GM19240 (cell line): ENCODE data around the gene CHN2.
"Not testable (repeated sequence)": the region's sequence is repeated elsewhere in the genome, so short reads cannot be mapped to it uniquely, and the experiment has no call there.

Experiments
- DNase-seq: peaks from one replicate; pipeline ENCODE4 v3.0.0; 2011; ENCODE audit warnings: low spot score; ENCODE audit not compliant: insufficient read length

CHN2 gene

GRCh38 chr7:29487424-29487823 lies 292.8 kb downstream of the CHN2 start:
- no peak for DNase-seq

GRCh38 chr7:29488203-29488970 lies 293.8 kb downstream of the CHN2 start:
- no peak for DNase-seq

GRCh38 chr7:29488977-29489376 lies 294.4 kb downstream of the CHN2 start:
- DNase-seq, result no peak

GRCh38 chr7:29490094-29490607 lies 295.6 kb downstream of the CHN2 start:
- DNase-seq, result no peak

- DNase-seq, result no peak
Observed at GRCh38 chr7:29494350-29494749, 299.8 kb downstream of the CHN2 start.

GRCh38 chr7:29495653-29496052 lies 301.1 kb downstream of the CHN2 start:
- DNase-seq, result no peak

GRCh38 chr7:29496355-29497020 lies 301.9 kb downstream of the CHN2 start:
- no peak for DNase-seq

GRCh38 chr7:29499932-29500331 lies 305.4 kb downstream of the CHN2 start:
- no peak for DNase-seq

- no peak for DNase-seq
Observed at GRCh38 chr7:29500719-29501118, 306.1 kb downstream of the CHN2 start.

GRCh38 chr7:29502133-29502532 lies 307.6 kb downstream of the CHN2 start:
- DNase-seq, result no peak

- no peak for DNase-seq
Observed at GRCh38 chr7:29505931-29506330, 311.4 kb downstream of the CHN2 start.

GRCh38 chr7:29508608-29509007 lies 314.0 kb downstream of the CHN2 start:
- no peak for DNase-seq

GRCh38 chr7:29510028-29510427 lies 315.5 kb downstream of the CHN2 start:
- DNase-seq, result no peak

- DNase-seq, result no peak
Observed at GRCh38 chr7:29511337-29511736, 316.8 kb downstream of the CHN2 start.

GRCh38 chr7:29511851-29512250 lies 317.3 kb downstream of the CHN2 start:
- DNase-seq, result no peak

- DNase-seq, result no peak
Observed at GRCh38 chr7:29516491-29516890, 321.9 kb downstream of the CHN2 start.

GRCh38 chr7:29518616-29519015 lies 324.0 kb downstream of the CHN2 start:
- no peak for DNase-seq

- DNase-seq, result no peak
Observed at GRCh38 chr7:29523728-29524127, 329.2 kb downstream of the CHN2 start.

GRCh38 chr7:29527505-29528108 lies 333.0 kb downstream of the CHN2 start:
- DNase-seq, result no peak

GRCh38 chr7:29528526-29528925 lies 334.0 kb downstream of the CHN2 start:
- DNase-seq, result not testable (repeated sequence)
